RWPE2 (cell line): ENCODE data around the gene FREM3.
"Not testable (repeated sequence)": the region's sequence is repeated elsewhere in the genome, so short reads cannot be mapped to it uniquely, and the experiment has no call there.

Experiments
- ATAC-seq: fragments of 200-7000 bp; cut with Tn5 transposase; 3 replicates; pipeline ENCODE4 v1.9.1; 2021; ENCODE audit warnings: low read depth
- DNase-seq: peaks from one replicate; pipeline ENCODE4 v3.0.0-alpha.2; 2020; ENCODE audit warnings: low spot score
- H3K27ac ChIP-seq: fragments of 450-650 bp; 2 replicates; pipeline ENCODE4 v1.5.1; 2017; ENCODE audit warnings: mild to moderate bottlenecking; ENCODE audit not compliant: poor library complexity, severe bottlenecking
- H3K27me3 ChIP-seq: fragments of 250-450 bp; sonication (Bioruptor Pico); 2 replicates; pipeline ENCODE4 v1.5.1; 2021; ENCODE audit warnings: mild to moderate bottlenecking, moderate library complexity; ENCODE audit not compliant: insufficient read depth, poor library complexity, severe bottlenecking
- H3K36me3 ChIP-seq: fragments of 250-450 bp; sonication (Bioruptor Pico); 2 replicates; pipeline ENCODE4 v1.5.1; 2020; ENCODE audit warnings: low read depth, mild to moderate bottlenecking, moderate library complexity
- H3K4me1 ChIP-seq: fragments of 250-450 bp; sonication (Bioruptor Pico); 2 replicates; pipeline ENCODE4 v1.5.1; 2021; ENCODE audit warnings: mild to moderate bottlenecking, moderate library complexity; ENCODE audit not compliant: insufficient read depth, poor library complexity, severe bottlenecking
- H3K4me3 ChIP-seq: fragments of 250-450 bp; sonication (Bioruptor Pico); 2 replicates; pipeline ENCODE4 v1.5.1; 2021; ENCODE audit warnings: mild to moderate bottlenecking, moderate library complexity; ENCODE audit not compliant: severe bottlenecking
- H3K9me3 ChIP-seq: fragments of 250-450 bp; sonication (Bioruptor Pico); 2 replicates; pipeline ENCODE4 v1.5.1; 2021; ENCODE audit warnings: mild to moderate bottlenecking, moderate library complexity; ENCODE audit not compliant: severe bottlenecking
- CTCF ChIP-seq: fragments of 450-650 bp; IDR thresholded peaks from one replicate; pipeline ENCODE4 v1.5.1; 2017; ENCODE audit warnings: mild to moderate bottlenecking, moderate library complexity; ENCODE audit not compliant: poor library complexity, severe bottlenecking

The FREM3 gene

GRCh38 chr4:143699331-143700045 is 987 bp downstream of the FREM3 start:
- Histone ChIP-seq H3K36me3 (no peaks in the 10 kb centered on the region), H3K4me1 (no peaks in the 10 kb centered on the region), H3K9me3 (no peaks in the 10 kb centered on the region), H3K27ac (no peak overlapping the region), H3K4me3 (no peak overlapping the region), H3K27me3 (peaks cover 42% of the 10 kb centered on the region)
- ATAC-seq (no peak), DNase-seq (no peak)
- TF ChIP-seq CTCF = no peak

GRCh38 chr4:143693856-143694255 is 6.6 kb downstream of the FREM3 start:
- H3K36me3 ChIP-seq = no peaks in the 10 kb centered on the region
- no peak for TF ChIP-seq CTCF
- H3K27ac ChIP-seq = no peak overlapping the region
- H3K4me3 ChIP-seq = no peak overlapping the region
- no peak for ATAC-seq
- no peaks in the 10 kb centered on the region for H3K9me3 ChIP-seq
- H3K4me1 ChIP-seq = no peaks in the 10 kb centered on the region
- DNase-seq = no peak
- H3K27me3 ChIP-seq = peaks cover 2% of the 10 kb centered on the region

GRCh38 chr4:143692241-143692640 is 8.2 kb downstream of the FREM3 start:
- Histone ChIP-seq H3K36me3 (no peaks in the 10 kb centered on the region), H3K4me1 (no peaks in the 10 kb centered on the region), H3K27ac (no peak overlapping the region), H3K27me3 (no peaks in the 10 kb centered on the region), H3K9me3 (no peaks in the 10 kb centered on the region), H3K4me3 (no peak overlapping the region)
- ATAC-seq = no peak
- TF ChIP-seq CTCF = no peak
- DNase-seq = no peak

GRCh38 chr4:143679434-143679833 is 21.0 kb downstream of the FREM3 start:
- Histone ChIP-seq H3K4me3 (no peak overlapping the region), H3K36me3 (no peaks in the 10 kb centered on the region), H3K27me3 (no peaks in the 10 kb centered on the region), H3K4me1 (no peaks in the 10 kb centered on the region), H3K9me3 (no peaks in the 10 kb centered on the region), H3K27ac (no peak overlapping the region)
- no peak for TF ChIP-seq CTCF
- no peak for DNase-seq
- ATAC-seq = no peak

- not testable (repeated sequence) for H3K27ac ChIP-seq, DNase-seq, ATAC-seq, H3K36me3 ChIP-seq, H3K9me3 ChIP-seq, H3K27me3 ChIP-seq, H3K4me1 ChIP-seq, H3K4me3 ChIP-seq
These were observed 26.8 kb downstream of the FREM3 start for GRCh38 chr4:143673629-143674028.
